Mononuclear cell (primary cell): ENCODE data around the gene PAXIP1. TPM values are rescaled to one million over a fixed set of nuclear protein-coding genes. Genes with fewer than 3 reads are reported as not detected.

Experiments
- H3K27me3 ChIP-seq: 2 replicates; pipeline ENCODE4 v1.6.0; 2011; ENCODE audit warnings: low read length, control low read depth; ENCODE audit not compliant: insufficient read depth
- H3K4me1 ChIP-seq: 2 replicates; pipeline ENCODE4 v1.5.1; 2011; ENCODE audit warnings: mild to moderate bottlenecking, low read length, control low read depth; ENCODE audit not compliant: insufficient read depth
- H3K4me3 ChIP-seq: 2 replicates; pipeline ENCODE4 v1.5.1; 2011; ENCODE audit warnings: mild to moderate bottlenecking, low read length, moderate library complexity
- H3K9me3 ChIP-seq: 2 replicates; pipeline ENCODE4 v1.5.1; 2011; ENCODE audit warnings: low read depth, mild to moderate bottlenecking, control low read depth, low read length
- total RNA-seq: library from RNA; depleted of rRNA; stranded (reverse); fragments of >200 nt; gene quantifications from one replicate; pipeline ENCODE4 v1.2.3, GENCODE V29; 2012

PAXIP1 gene
- total RNA-seq, 1 donor, result 6.3 TPM

- no peaks in the 10 kb centered on the region for H3K27me3 ChIP-seq
- no peaks in the 10 kb centered on the region for H3K9me3 ChIP-seq
- peak overlapping the region; percentile 57 for H3K4me3 ChIP-seq
- H3K4me1 ChIP-seq, result peaks cover 27% of the 10 kb centered on the region
These were observed 373 bp downstream of the PAXIP1 start for GRCh38 chr7:155002411-155003091.

GRCh38 chr7:155001756-155002410 lies 1.0 kb downstream of the PAXIP1 start:
- H3K4me3 ChIP-seq, result peak overlapping the region; percentile 57
- no peaks in the 10 kb centered on the region for H3K27me3 ChIP-seq
- H3K4me1 ChIP-seq, result peaks cover 27% of the 10 kb centered on the region
- no peaks in the 10 kb centered on the region for H3K9me3 ChIP-seq

- Histone ChIP-seq H3K27me3 (no peaks in the 10 kb centered on the region), H3K9me3 (no peaks in the 10 kb centered on the region), H3K4me3 (no peak overlapping the region), H3K4me1 (peaks cover 27% of the 10 kb centered on the region)
These were observed 2.1 kb downstream of the PAXIP1 start for GRCh38 chr7:155000795-155001194.

- Histone ChIP-seq H3K4me3 (no peak overlapping the region), H3K4me1 (peaks cover 16% of the 10 kb centered on the region), H3K9me3 (no peaks in the 10 kb centered on the region), H3K27me3 (no peaks in the 10 kb centered on the region)
These were observed 4.4 kb downstream of the PAXIP1 start for GRCh38 chr7:154998481-154998880.

- H3K9me3 ChIP-seq, result no peaks in the 10 kb centered on the region
- peaks cover 16% of the 10 kb centered on the region for H3K4me1 ChIP-seq
- no peaks in the 10 kb centered on the region for H3K27me3 ChIP-seq
- no peak overlapping the region for H3K4me3 ChIP-seq
These were observed 5.0 kb downstream of the PAXIP1 start for GRCh38 chr7:154997840-154998370.

- Histone ChIP-seq H3K27me3 (no peaks in the 10 kb centered on the region), H3K9me3 (no peaks in the 10 kb centered on the region), H3K4me1 (peaks cover 11% of the 10 kb centered on the region), H3K4me3 (no peak overlapping the region)
These were observed 6.2 kb downstream of the PAXIP1 start for GRCh38 chr7:154996756-154997155.

- Histone ChIP-seq H3K27me3 (no peaks in the 10 kb centered on the region), H3K4me1 (peaks cover 5% of the 10 kb centered on the region), H3K9me3 (no peaks in the 10 kb centered on the region), H3K4me3 (no peak overlapping the region)
These were observed 6.8 kb downstream of the PAXIP1 start for GRCh38 chr7:154996101-154996500.

GRCh38 chr7:154994996-154995395 lies 7.9 kb downstream of the PAXIP1 start:
- Histone ChIP-seq H3K4me1 (no peaks in the 10 kb centered on the region), H3K27me3 (no peaks in the 10 kb centered on the region), H3K9me3 (no peaks in the 10 kb centered on the region), H3K4me3 (no peak overlapping the region)

GRCh38 chr7:154990964-154991540 lies 11.9 kb downstream of the PAXIP1 start:
- no peaks in the 10 kb centered on the region for H3K4me1 ChIP-seq
- H3K9me3 ChIP-seq, result no peaks in the 10 kb centered on the region
- H3K27me3 ChIP-seq, result no peaks in the 10 kb centered on the region
- H3K4me3 ChIP-seq, result no peak overlapping the region

- H3K9me3 ChIP-seq, result no peaks in the 10 kb centered on the region
- no peaks in the 10 kb centered on the region for H3K4me1 ChIP-seq
- H3K4me3 ChIP-seq, result no peak overlapping the region
- H3K27me3 ChIP-seq, result no peaks in the 10 kb centered on the region
These were observed 15.4 kb downstream of the PAXIP1 start for GRCh38 chr7:154987571-154987970.

- no peaks in the 10 kb centered on the region for H3K27me3 ChIP-seq
These were observed 16.6 kb downstream of the PAXIP1 start for GRCh38 chr7:154986200-154986945.

GRCh38 chr7:154985230-154985629 lies 17.7 kb downstream of the PAXIP1 start:
- no peaks in the 10 kb centered on the region for H3K4me1 ChIP-seq
- no peak overlapping the region for H3K4me3 ChIP-seq
- H3K27me3 ChIP-seq, result no peaks in the 10 kb centered on the region
- no peaks in the 10 kb centered on the region for H3K9me3 ChIP-seq

More at GRCh38 chr7:154986200-154986945, 16.6 kb downstream of the PAXIP1 start:
- H3K4me1 ChIP-seq, result no peaks in the 10 kb centered on the region
- H3K9me3 ChIP-seq, result no peaks in the 10 kb centered on the region
- H3K4me3 ChIP-seq, result no peak overlapping the region

GRCh38 chr7:154984601-154985188 lies 18.2 kb downstream of the PAXIP1 start:
- H3K9me3 ChIP-seq, result no peaks in the 10 kb centered on the region
- no peaks in the 10 kb centered on the region for H3K4me1 ChIP-seq
- H3K27me3 ChIP-seq, result no peaks in the 10 kb centered on the region
- H3K4me3 ChIP-seq, result no peak overlapping the region

- Histone ChIP-seq H3K4me1 (peaks cover 12% of the 10 kb centered on the region), H3K27me3 (no peaks in the 10 kb centered on the region), H3K9me3 (no peaks in the 10 kb centered on the region), H3K4me3 (no peak overlapping the region)
These were observed 24.9 kb downstream of the PAXIP1 start for GRCh38 chr7:154978017-154978416.
